MG63 (cell line): ENCODE data around the gene KRT75. TPM values are rescaled to one million over a fixed set of nuclear protein-coding genes. Genes with fewer than 3 reads are reported as not detected.
A peak's percentile ranks its signal among the peaks of the same experiment; 100 is the strongest.

Experiments
- DNase-seq: peaks from one replicate; pipeline ENCODE4 v3.0.0-alpha.2; 2020
- H3K27me3 ChIP-seq: fragments of 250-450 bp; sonication (Bioruptor Pico); 2 replicates; pipeline ENCODE4 v1.5.1; 2020; ENCODE audit warnings: mild to moderate bottlenecking, moderate library complexity
- H3K36me3 ChIP-seq: fragments of 250-450 bp; sonication (Bioruptor Pico); 2 replicates; pipeline ENCODE4 v1.5.1; 2020; ENCODE audit warnings: mild to moderate bottlenecking, moderate library complexity
- H3K4me3 ChIP-seq: fragments of 250-450 bp; sonication (Bioruptor Pico); 2 replicates; pipeline ENCODE4 v1.5.1; 2020; ENCODE audit warnings: mild to moderate bottlenecking, moderate library complexity
- H3K9me3 ChIP-seq: fragments of 250-450 bp; sonication (Bioruptor Pico); 2 replicates; pipeline ENCODE4 v1.5.1; 2020; ENCODE audit warnings: mild to moderate bottlenecking, moderate library complexity
- total RNA-seq: library from RNA; depleted of rRNA; stranded (reverse); fragments of >200 nt; shearing (Covaris generic); gene quantifications from 2 replicates; pipeline ENCODE4 v1.2.3, GENCODE V29; 2014; ENCODE audit warnings: low replicate concordance; rRNA removed

The KRT75 gene
- total RNA-seq, 1 experiment from 2014 or later = not detected

GRCh38 chr12:52390739-52391617, 43.2 kb downstream of the KRT75 start:
- Histone ChIP-seq H3K27me3 (no peaks in the 10 kb centered on the region), H3K36me3 (no peaks in the 10 kb centered on the region), H3K4me3 (no peak overlapping the region), H3K9me3 (no peaks in the 10 kb centered on the region)
- DNase-seq = peak; percentile 16

- H3K4me3 ChIP-seq = no peak overlapping the region
- no peaks in the 10 kb centered on the region for H3K27me3 ChIP-seq
- no peaks in the 10 kb centered on the region for H3K9me3 ChIP-seq
- no peaks in the 10 kb centered on the region for H3K36me3 ChIP-seq
- no peak for DNase-seq
Measured at GRCh38 chr12:52389313-52390207, 44.6 kb downstream of the KRT75 start.

- no peaks in the 10 kb centered on the region for H3K36me3 ChIP-seq
- H3K9me3 ChIP-seq = no peaks in the 10 kb centered on the region
- H3K27me3 ChIP-seq = no peaks in the 10 kb centered on the region
Measured at GRCh38 chr12:52387859-52388258, 46.3 kb downstream of the KRT75 start.

GRCh38 chr12:52385226-52385702, 48.9 kb downstream of the KRT75 start, which contains the start of gene KRT84:
Gene KRT84, minus strand, starts transcription at chr12:52385652. Its CDS starts 67 bp downstream, at chr12:52385585.
- Histone ChIP-seq H3K9me3 (no peaks in the 10 kb centered on the region), H3K27me3 (no peaks in the 10 kb centered on the region), H3K4me3 (no peak within 1 kb of the TSS), H3K36me3 (no peaks in the 10 kb centered on the region)
- no peak for DNase-seq

More at GRCh38 chr12:52387859-52388258, 46.3 kb downstream of the KRT75 start:
- no peak for DNase-seq
- no peak overlapping the region for H3K4me3 ChIP-seq

GRCh38 chr12:52383331-52383730, 50.8 kb downstream of the KRT75 start:
- Histone ChIP-seq H3K9me3 (no peaks in the 10 kb centered on the region), H3K27me3 (no peaks in the 10 kb centered on the region), H3K36me3 (no peaks in the 10 kb centered on the region), H3K4me3 (no peak overlapping the region)
- DNase-seq = no peak

- Histone ChIP-seq H3K4me3 (no peak overlapping the region), H3K27me3 (no peaks in the 10 kb centered on the region), H3K9me3 (no peaks in the 10 kb centered on the region), H3K36me3 (no peaks in the 10 kb centered on the region)
- DNase-seq = no peak
Measured at GRCh38 chr12:52382854-52383253, 51.3 kb downstream of the KRT75 start.

- Histone ChIP-seq H3K27me3 (no peaks in the 10 kb centered on the region), H3K9me3 (no peaks in the 10 kb centered on the region), H3K36me3 (no peaks in the 10 kb centered on the region), H3K4me3 (no peak overlapping the region)
- no peak for DNase-seq
Measured at GRCh38 chr12:52381206-52381605, 53.0 kb downstream of the KRT75 start.

- DNase-seq = peak; percentile 37
- no peaks in the 10 kb centered on the region for H3K9me3 ChIP-seq
- H3K27me3 ChIP-seq = no peaks in the 10 kb centered on the region
- H3K36me3 ChIP-seq = no peaks in the 10 kb centered on the region
- no peak overlapping the region for H3K4me3 ChIP-seq
Measured at GRCh38 chr12:52380271-52380694, 53.9 kb downstream of the KRT75 start.

GRCh38 chr12:52379536-52379935, 54.6 kb downstream of the KRT75 start:
- Histone ChIP-seq H3K36me3 (no peaks in the 10 kb centered on the region), H3K27me3 (no peaks in the 10 kb centered on the region), H3K9me3 (no peaks in the 10 kb centered on the region), H3K4me3 (no peak overlapping the region)
- DNase-seq = no peak

- DNase-seq = no peak
- Histone ChIP-seq H3K36me3 (no peaks in the 10 kb centered on the region), H3K9me3 (no peaks in the 10 kb centered on the region), H3K27me3 (no peaks in the 10 kb centered on the region), H3K4me3 (no peak overlapping the region)
Measured at GRCh38 chr12:52378091-52378490, 56.1 kb downstream of the KRT75 start.

- Histone ChIP-seq H3K27me3 (no peaks in the 10 kb centered on the region), H3K4me3 (no peak overlapping the region), H3K9me3 (no peaks in the 10 kb centered on the region), H3K36me3 (no peaks in the 10 kb centered on the region)
- no peak for DNase-seq
Measured at GRCh38 chr12:52377266-52377665, 56.9 kb downstream of the KRT75 start.

Other genes with a start within 250 kb of the KRT75 start
- 12.0 and 18.2 TPM in 2 replicates for gene KRT80, start 242.4 kb downstream of the KRT75 start, total RNA-seq
- gene KRT7, start 201.1 kb downstream of the KRT75 start, total RNA-seq = 163 and 302 TPM in 2 replicates
- gene KRT86, start 159.7 kb downstream of the KRT75 start, total RNA-seq = 13.3 and 13.6 TPM in 2 replicates
- gene KRT81, start 142.8 kb downstream of the KRT75 start, total RNA-seq = 2.2 and 3.8 TPM in 2 replicates
- not detected in 2 replicates for gene KRT83, start 113.0 kb downstream of the KRT75 start, total RNA-seq
- not detected in 2 replicates for gene KRT85, start 66.9 kb downstream of the KRT75 start, total RNA-seq
- not detected in 2 replicates for gene KRT84, start 48.7 kb downstream of the KRT75 start, total RNA-seq
- gene KRT82, start 28.0 kb downstream of the KRT75 start, total RNA-seq = not detected in 2 replicates
- gene KRT6B, start 17.8 kb upstream of the KRT75 start, total RNA-seq = not detected in 2 replicates
- not detected in 2 replicates for gene KRT6C, start 39.4 kb upstream of the KRT75 start, total RNA-seq
- gene KRT6A, start 58.9 kb upstream of the KRT75 start, total RNA-seq = not detected in 2 replicates
- gene KRT5, start 86.0 kb upstream of the KRT75 start, total RNA-seq = 0.23 TPM in 1 of 2 replicates, not detected in the other
- gene KRT71, start 118.8 kb upstream of the KRT75 start, total RNA-seq = not detected in 2 replicates
- not detected in 2 replicates for gene KRT74, start 139.5 kb upstream of the KRT75 start, total RNA-seq
- not detected in 2 replicates for gene KRT72, start 167.1 kb upstream of the KRT75 start, total RNA-seq
- not detected in 2 replicates for gene KRT73, start 184.2 kb upstream of the KRT75 start, total RNA-seq
- not detected in 2 replicates for gene KRT2, start 217.8 kb upstream of the KRT75 start, total RNA-seq
- gene KRT1, start 246.0 kb upstream of the KRT75 start, total RNA-seq = not detected in 2 replicates